Mesendoderm (in vitro differentiated cells): ENCODE results near the gene OAS3.
A peak's percentile ranks its signal among the peaks of the same experiment; 100 is the strongest.
"Not testable (repeated sequence)": the region's sequence is repeated elsewhere in the genome, so short reads cannot be mapped to it uniquely, and the experiment has no call there.

ENCODE experiments used
- DNase-seq: peaks from one replicate; pipeline ENCODE4 v3.0.0; 2013
- H2AK5ac ChIP-seq: 2 replicates; pipeline ENCODE4 v1.6.1; 2013; ENCODE audit warnings: low read length, inconsistent platforms
- H2BK120ac ChIP-seq: 2 replicates; pipeline ENCODE4 v1.6.1; 2013; ENCODE audit warnings: low read depth, mild to moderate bottlenecking, low read length, moderate library complexity, mixed read lengths
- H2BK15ac ChIP-seq: replicated peaks from 2 replicates; pipeline ENCODE4 v1.6.1; 2013; ENCODE audit warnings: low read depth, mild to moderate bottlenecking, moderate library complexity
- H2BK5ac ChIP-seq: 2 replicates; pipeline ENCODE4 v1.6.1; 2013; ENCODE audit warnings: low read length, inconsistent platforms
- H3K18ac ChIP-seq: 2 replicates; pipeline ENCODE4 v1.6.1; 2013; ENCODE audit warnings: mild to moderate bottlenecking, low read length, mixed read lengths
- H3K23ac ChIP-seq: one replicate; pipeline ENCODE4 v1.6.1; 2013; ENCODE audit warnings: low read length
- H3K27ac ChIP-seq: 2 replicates; pipeline ENCODE4 v1.5.1; 2013; ENCODE audit warnings: low read depth, mild to moderate bottlenecking, inconsistent platforms, low read length, moderate library complexity
- H3K27me3 ChIP-seq: 2 replicates; pipeline ENCODE4 v1.6.1; 2013; ENCODE audit warnings: low read length, control low read depth, mild to moderate bottlenecking, inconsistent platforms; ENCODE audit not compliant: insufficient read depth, poor library complexity
- H3K36me3 ChIP-seq: 2 replicates; pipeline ENCODE4 v1.6.1; 2013; ENCODE audit warnings: low read length, inconsistent platforms; ENCODE audit not compliant: control insufficient read depth, insufficient read depth
- H3K4ac ChIP-seq: one replicate; pipeline ENCODE4 v1.6.1; 2013; ENCODE audit warnings: low read depth, mild to moderate bottlenecking, low read length, moderate library complexity
- H3K4me1 ChIP-seq: 2 replicates; pipeline ENCODE4 v1.6.1; 2013; ENCODE audit warnings: low read depth, low read length, inconsistent platforms; ENCODE audit not compliant: control insufficient read depth
- H3K4me2 ChIP-seq: 2 replicates; pipeline ENCODE4 v1.6.1; 2013; ENCODE audit warnings: low read length
- H3K4me3 ChIP-seq: 2 replicates; pipeline ENCODE4 v1.5.1; 2013; ENCODE audit warnings: mild to moderate bottlenecking, low read length
- H3K56ac ChIP-seq: one replicate; pipeline ENCODE4 v1.6.1; 2013; ENCODE audit warnings: low read length
- H3K79me1 ChIP-seq: 2 replicates; pipeline ENCODE4 v1.6.1; 2013; ENCODE audit warnings: low read length, inconsistent platforms
- H3K79me2 ChIP-seq: 2 replicates; pipeline ENCODE4 v1.6.1; 2013; ENCODE audit warnings: mild to moderate bottlenecking, low read length; ENCODE audit not compliant: control insufficient read depth, insufficient read depth
- H3K9ac ChIP-seq: 2 replicates; pipeline ENCODE4 v1.6.1; 2013; ENCODE audit warnings: low read length, inconsistent platforms
- H4K5ac ChIP-seq: one replicate; pipeline ENCODE4 v1.6.1; 2013; ENCODE audit warnings: low read length
- H4K8ac ChIP-seq: one replicate; pipeline ENCODE4 v1.6.1; 2013; ENCODE audit warnings: low read depth, mild to moderate bottlenecking, control low read depth, low read length, moderate library complexity
- WGBS: extraction: QIAGEN DNeasy Blood & Tissue Kit; methylation state at CpG from one replicate; pipeline ENCODE4 v1.1.7; 2013; ENCODE audit warnings: low lambda C conversion rate, missing lambda C conversion rate; ENCODE audit not compliant: insufficient coverage; ENCODE audit errors: extremely low coverage; 5-methylcytosine and 5-hydroxymethylcytosine counted together

Gene OAS3

DNA sequence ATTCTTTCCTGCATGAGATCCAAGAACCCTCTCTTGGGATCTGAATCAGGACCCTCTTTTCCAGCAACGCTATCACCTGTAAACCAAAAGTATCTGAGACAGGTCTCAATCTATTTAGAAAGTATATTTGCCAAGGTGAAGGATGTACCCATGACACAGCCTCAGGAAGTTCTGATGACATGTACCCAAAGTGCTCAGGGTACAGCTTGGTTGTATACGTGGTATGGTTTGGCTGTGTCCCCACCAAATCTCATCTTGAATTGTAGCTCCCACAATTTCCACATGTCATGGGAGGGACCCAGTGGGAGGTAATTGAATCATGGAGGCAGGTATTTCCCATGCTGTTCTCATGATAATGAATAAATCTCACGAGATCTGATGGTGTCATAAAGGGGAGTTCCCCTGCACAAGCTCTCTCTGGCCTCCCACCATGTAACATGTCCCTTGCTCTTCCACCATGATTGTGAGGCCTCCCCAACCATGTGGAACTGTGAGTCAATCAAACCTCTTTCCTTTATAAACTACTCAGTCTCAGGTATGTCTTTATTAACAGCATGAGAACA lies 50.6 kb downstream of the OAS3 start:
- H3K4ac ChIP-seq, DNase-seq, H2AK5ac ChIP-seq, H3K27ac ChIP-seq, H3K56ac ChIP-seq, H3K79me2 ChIP-seq, H2BK5ac ChIP-seq, H4K8ac ChIP-seq, H3K4me1 ChIP-seq, H3K4me3 ChIP-seq, H3K27me3 ChIP-seq, H2BK15ac ChIP-seq, H3K79me1 ChIP-seq, H2BK120ac ChIP-seq, H3K36me3 ChIP-seq, H4K5ac ChIP-seq, H3K18ac ChIP-seq, H3K4me2 ChIP-seq, H3K23ac ChIP-seq, H3K9ac ChIP-seq: not testable (repeated sequence)
- no CpG with 5 or more reads among the region's 3 CpGs for WGBS

DNA sequence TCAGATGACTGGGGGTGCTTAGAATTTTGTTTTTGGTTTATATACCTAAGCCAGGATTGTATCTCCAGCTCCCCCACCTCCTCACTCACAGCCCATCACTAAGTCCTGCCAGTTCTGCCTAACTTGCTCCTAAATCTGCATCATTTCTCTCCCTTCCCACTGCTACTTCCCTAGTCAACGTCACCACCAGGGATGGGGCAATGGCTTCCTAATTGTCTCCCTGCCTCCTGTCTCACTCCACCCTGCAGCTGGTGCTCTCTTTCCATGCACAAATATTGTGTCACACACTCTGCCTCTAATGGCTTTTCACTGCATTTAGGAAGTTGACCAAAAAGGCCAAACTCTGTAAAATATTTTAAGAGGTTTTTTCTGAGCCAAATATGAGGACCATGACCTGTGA lies 51.5 kb downstream of the OAS3 start:
- no peak overlapping the region for H3K4me2 ChIP-seq
- no peak overlapping the region for H2BK120ac ChIP-seq
- H3K36me3 ChIP-seq, result no peaks in the 10 kb centered on the region
- no peak overlapping the region for H3K18ac ChIP-seq
- H3K4ac ChIP-seq, result no peak overlapping the region
- H3K4me3 ChIP-seq, result no peak overlapping the region
- H2AK5ac ChIP-seq, result no peak overlapping the region
- no peak overlapping the region for H4K5ac ChIP-seq
- H3K27ac ChIP-seq, result no peak overlapping the region
- WGBS, result no CpG with 5 or more reads among the region's 1 CpG
- H3K56ac ChIP-seq, result peak overlapping the region; percentile 49
- no peak overlapping the region for H3K9ac ChIP-seq
- H3K79me1 ChIP-seq, result no peaks in the 10 kb centered on the region
- no peak overlapping the region for H2BK15ac ChIP-seq
- no peak overlapping the region for H3K23ac ChIP-seq
- H3K27me3 ChIP-seq, result no peaks in the 10 kb centered on the region
- peaks cover 2% of the 10 kb centered on the region for H3K4me1 ChIP-seq
- no peak for DNase-seq
- H4K8ac ChIP-seq, result no peak overlapping the region
- no peak overlapping the region for H2BK5ac ChIP-seq
- no peaks in the 10 kb centered on the region for H3K79me2 ChIP-seq

DNA sequence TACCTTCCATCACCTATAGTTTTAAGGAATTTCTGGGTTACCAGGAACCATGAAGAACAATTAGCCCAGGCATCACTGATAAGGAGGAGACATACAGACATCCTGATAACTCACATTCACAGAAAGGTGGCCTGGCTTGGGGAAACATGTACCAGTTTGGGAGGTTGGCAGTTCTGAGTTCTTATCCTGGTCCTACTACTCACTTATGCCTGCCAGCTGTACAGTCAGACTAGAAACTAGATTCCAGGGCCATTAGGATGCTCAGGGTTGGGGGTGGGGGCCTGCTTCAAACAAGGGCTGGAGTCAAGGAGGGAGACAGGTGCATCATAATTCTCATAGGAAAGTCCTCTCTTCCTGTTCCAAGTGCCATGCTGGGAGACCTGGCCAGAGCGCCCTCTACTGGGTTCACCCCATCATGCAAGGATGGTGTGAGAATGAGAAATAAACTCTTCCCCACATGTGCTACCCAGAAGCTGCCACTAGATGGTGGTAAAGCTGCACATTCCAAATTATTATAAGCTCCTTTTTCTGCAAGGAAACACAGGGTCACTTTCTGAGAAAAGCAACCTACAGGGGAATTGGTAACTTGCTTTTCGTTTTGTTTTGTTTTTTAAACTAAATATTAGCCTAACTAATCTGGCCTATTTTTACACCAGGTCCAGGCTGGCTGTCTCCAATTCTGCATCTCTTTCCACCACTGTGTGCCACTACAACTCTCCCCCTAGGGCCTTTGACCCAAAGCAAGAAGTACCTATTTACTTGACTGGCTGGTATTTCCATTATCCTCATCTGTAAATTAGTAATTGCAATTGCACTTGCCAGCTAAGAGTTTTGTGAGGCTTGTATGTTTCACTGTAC lies 54.5 kb downstream of the OAS3 start:
- no peak overlapping the region for H3K4me3 ChIP-seq
- H3K27ac ChIP-seq, result no peak overlapping the region
- peak; percentile 72 for DNase-seq
- peaks cover 2% of the 10 kb centered on the region for H3K4me1 ChIP-seq
- no peak overlapping the region for H2AK5ac ChIP-seq
- no peak overlapping the region for H4K5ac ChIP-seq
- H3K56ac ChIP-seq, result no peak overlapping the region
- no CpG with 5 or more reads among the region's 2 CpGs for WGBS
- H3K4ac ChIP-seq, result no peak overlapping the region
- no peak overlapping the region for H2BK15ac ChIP-seq
- no peak overlapping the region for H2BK5ac ChIP-seq
- H3K36me3 ChIP-seq, result no peaks in the 10 kb centered on the region
- H4K8ac ChIP-seq, result no peak overlapping the region
- no peaks in the 10 kb centered on the region for H3K79me1 ChIP-seq
- H3K79me2 ChIP-seq, result no peaks in the 10 kb centered on the region
- no peak overlapping the region for H2BK120ac ChIP-seq
- no peak overlapping the region for H3K9ac ChIP-seq
- H3K27me3 ChIP-seq, result no peaks in the 10 kb centered on the region
- no peak overlapping the region for H3K23ac ChIP-seq
- H3K4me2 ChIP-seq, result no peak overlapping the region
- no peak overlapping the region for H3K18ac ChIP-seq

DNA sequence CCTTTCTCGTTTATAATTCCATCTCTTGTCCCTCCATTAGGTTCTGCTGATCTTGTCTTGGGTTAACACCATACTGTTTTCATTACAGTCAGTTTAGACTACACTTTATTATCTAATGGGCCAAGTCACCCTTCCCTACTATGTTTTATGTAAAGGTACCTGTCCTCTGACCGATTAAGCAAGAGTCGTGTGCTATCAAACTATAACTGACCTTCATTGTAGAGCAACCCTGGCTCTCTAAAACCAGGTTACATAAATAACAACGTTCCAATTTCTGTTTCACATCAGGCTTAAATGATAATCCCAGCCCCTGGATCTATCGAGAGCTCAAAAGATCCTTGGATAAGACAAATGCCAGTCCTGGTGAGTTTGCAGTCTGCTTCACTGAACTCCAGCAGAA lies 56.7 kb downstream of the OAS3 start:
- Histone ChIP-seq H3K4ac (no peak overlapping the region), H3K79me2 (no peaks in the 10 kb centered on the region), H2BK15ac (no peak overlapping the region), H4K5ac (no peak overlapping the region), H3K27ac (no peak overlapping the region), H3K9ac (no peak overlapping the region), H2AK5ac (no peak overlapping the region), H3K56ac (no peak overlapping the region), H3K4me3 (no peak overlapping the region), H3K4me2 (no peak overlapping the region), H3K23ac (no peak overlapping the region), H2BK120ac (no peak overlapping the region), H3K36me3 (no peaks in the 10 kb centered on the region), H3K27me3 (no peaks in the 10 kb centered on the region), H3K18ac (no peak overlapping the region), H4K8ac (no peak overlapping the region), H3K4me1 (no peaks in the 10 kb centered on the region), H3K79me1 (no peaks in the 10 kb centered on the region), H2BK5ac (no peak overlapping the region)
- DNase-seq, result no peak
- WGBS, result no CpG with 5 or more reads among the region's 5 CpGs

DNA sequence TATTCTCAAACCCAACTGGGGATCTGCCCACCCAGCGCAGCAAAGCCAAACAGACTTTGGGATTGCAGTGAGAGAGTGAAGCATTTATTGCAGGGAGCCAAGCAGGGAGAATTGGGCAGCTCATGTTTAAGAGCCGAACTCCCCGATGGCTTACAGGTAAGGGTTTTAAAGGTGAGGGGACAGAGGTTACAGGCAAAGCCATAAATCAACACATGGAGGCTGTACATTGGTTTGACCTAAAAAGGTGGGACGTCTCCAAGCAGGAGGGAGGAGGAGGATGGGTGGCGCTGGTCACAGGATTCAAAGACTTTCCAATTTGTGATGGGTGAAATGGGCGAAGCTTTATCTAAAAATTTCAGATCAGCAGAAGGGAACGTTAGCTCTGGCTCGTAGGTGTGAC lies 58.2 kb downstream of the OAS3 start:
- DNase-seq, result no peak
- no peak overlapping the region for H3K4ac ChIP-seq
- no peak overlapping the region for H2BK5ac ChIP-seq
- no peak overlapping the region for H2BK120ac ChIP-seq
- no peaks in the 10 kb centered on the region for H3K4me1 ChIP-seq
- H3K4me2 ChIP-seq, result no peak overlapping the region
- no peaks in the 10 kb centered on the region for H3K79me1 ChIP-seq
- H3K36me3 ChIP-seq, result no peaks in the 10 kb centered on the region
- no peaks in the 10 kb centered on the region for H3K27me3 ChIP-seq
- no peak overlapping the region for H3K18ac ChIP-seq
- H3K9ac ChIP-seq, result no peak overlapping the region
- WGBS, result no CpG with 5 or more reads among the region's 8 CpGs
- no peak overlapping the region for H3K23ac ChIP-seq
- no peak overlapping the region for H2BK15ac ChIP-seq
- H2AK5ac ChIP-seq, result no peak overlapping the region
- no peak overlapping the region for H3K56ac ChIP-seq
- H3K27ac ChIP-seq, result no peak overlapping the region
- H4K5ac ChIP-seq, result no peak overlapping the region
- H3K4me3 ChIP-seq, result no peak overlapping the region
- H3K79me2 ChIP-seq, result no peaks in the 10 kb centered on the region
- H4K8ac ChIP-seq, result no peak overlapping the region
